ENCODE measurements around the gene CMTM4. TPM values are rescaled to one million over a fixed set of nuclear protein-coding genes. Genes with fewer than 3 reads are reported as not detected.

CMTM4 gene
- polyA plus RNA-seq, 1 donor (not counting 4 experiments of a cell fraction or from before 2014, with no cell fraction given) = 23.1 TPM

DNA sequence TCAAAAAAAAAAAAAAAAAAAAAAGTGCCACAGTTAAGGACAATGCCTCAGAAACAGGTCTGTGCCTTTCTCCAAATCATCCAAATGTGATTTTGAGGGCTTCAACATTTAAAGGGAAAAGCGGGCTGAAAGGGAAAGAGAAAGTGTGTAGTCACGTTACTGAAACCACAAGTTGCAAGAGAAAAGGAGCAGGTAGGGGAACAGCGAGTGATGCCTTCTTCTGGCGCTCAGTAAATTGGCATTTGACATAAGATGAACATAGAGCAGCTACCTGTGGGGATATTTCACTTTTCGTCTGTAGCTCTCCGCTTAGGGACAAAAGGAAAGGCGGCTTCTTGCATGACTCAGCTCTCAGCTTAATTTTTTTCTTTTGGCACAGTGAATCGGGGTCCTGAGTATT is 106.2 kb downstream of the CMTM4 start:
- FAIRE-seq = no peak

DNA sequence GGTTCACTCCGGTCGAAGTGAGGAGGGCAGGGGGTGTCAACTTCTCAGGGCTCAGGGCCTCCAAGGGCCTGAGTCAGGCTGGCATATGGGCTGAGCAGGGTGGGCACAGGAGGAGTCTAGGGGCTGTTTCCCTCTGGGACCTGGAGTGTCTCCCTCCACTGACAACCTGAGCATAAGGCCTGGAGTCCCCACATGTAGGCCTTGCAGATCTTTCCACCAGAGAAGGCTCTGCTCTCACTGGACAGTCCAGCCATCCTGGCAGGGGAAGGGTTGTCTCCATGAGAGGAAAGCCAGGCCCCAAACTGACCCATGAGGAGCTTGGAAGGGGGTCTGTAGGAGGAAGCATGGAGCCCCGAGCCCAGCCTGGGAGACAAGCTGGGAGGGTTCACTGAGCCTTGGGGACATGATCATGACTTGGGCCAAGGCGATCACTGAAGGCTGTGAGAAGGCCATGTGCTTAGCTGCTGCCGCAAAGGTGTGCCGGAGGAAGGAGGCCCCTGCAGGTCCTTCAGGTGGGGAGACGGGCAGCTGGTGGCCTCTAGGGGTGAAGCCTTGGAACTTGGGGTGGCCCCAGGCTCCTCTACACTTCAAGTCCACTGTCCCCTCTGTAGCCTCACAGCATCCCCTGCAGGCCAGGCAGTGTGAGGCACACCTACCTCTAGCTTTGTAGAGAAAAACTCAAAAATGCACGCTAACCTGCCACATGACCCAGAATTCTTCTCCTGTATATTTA is 107.4 kb downstream of the CMTM4 start:
- dilution Hi-C loops (cut with MboI; ENCODE audit: extremely low pct_ligation_motif_present, low sequenced_read_pairs) = no loop called here
- no peak for TF ChIP-seq EZH2 (IDR thresholded peaks at IDR 0.05; ENCODE audit: low read length)
- TF ChIP-seq, protein P1, sequence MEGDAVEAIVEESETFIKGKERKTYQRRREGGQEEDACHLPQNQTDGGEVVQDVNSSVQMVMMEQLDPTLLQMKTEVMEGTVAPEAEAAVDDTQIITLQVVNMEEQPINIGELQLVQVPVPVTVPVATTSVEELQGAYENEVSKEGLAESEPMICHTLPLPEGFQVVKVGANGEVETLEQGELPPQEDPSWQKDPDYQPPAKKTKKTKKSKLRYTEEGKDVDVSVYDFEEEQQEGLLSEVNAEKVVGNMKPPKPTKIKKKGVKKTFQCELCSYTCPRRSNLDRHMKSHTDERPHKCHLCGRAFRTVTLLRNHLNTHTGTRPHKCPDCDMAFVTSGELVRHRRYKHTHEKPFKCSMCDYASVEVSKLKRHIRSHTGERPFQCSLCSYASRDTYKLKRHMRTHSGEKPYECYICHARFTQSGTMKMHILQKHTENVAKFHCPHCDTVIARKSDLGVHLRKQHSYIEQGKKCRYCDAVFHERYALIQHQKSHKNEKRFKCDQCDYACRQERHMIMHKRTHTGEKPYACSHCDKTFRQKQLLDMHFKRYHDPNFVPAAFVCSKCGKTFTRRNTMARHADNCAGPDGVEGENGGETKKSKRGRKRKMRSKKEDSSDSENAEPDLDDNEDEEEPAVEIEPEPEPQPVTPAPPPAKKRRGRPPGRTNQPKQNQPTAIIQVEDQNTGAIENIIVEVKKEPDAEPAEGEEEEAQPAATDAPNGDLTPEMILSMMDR (optimal IDR thresholded peaks at IDR 0.05 in 1 of 3, IDR thresholded peaks at IDR 0.05 in 1 of 3, conservative IDR thresholded peaks at IDR 0.05 in 1 of 3; ENCODE audit: extremely low read depth in 1 of 3, insufficient read depth in 2 of 3, low read length in 3 of 3) = peak; percentile 55 to 74 (median 67)
- FAIRE-seq = no peak

More for the DNA sequence above, 106.2 kb downstream of the CMTM4 start:
- Histone ChIP-seq H3K27me3 (ENCODE audit: control insufficient read depth, extremely low read depth, insufficient read depth, low read length) (no peaks in the 10 kb centered on the region), H3K9ac (ENCODE audit: control insufficient read depth, extremely low read depth, insufficient read depth, low read length) (no peak overlapping the region), H4K20me1 (ENCODE audit: control insufficient read depth, extremely low read depth, insufficient read depth, low read length) (no peaks in the 10 kb centered on the region), H3K9me1 (ENCODE audit: control insufficient read depth, extremely low read depth, insufficient read depth, low read length) (no peaks in the 10 kb centered on the region), H3K4me2 (ENCODE audit: control insufficient read depth, extremely low read depth, insufficient read depth, low read depth, low read length) (no peak overlapping the region), H2AFZ (ENCODE audit: control insufficient read depth, low read length) (no peak overlapping the region), H3K4me3 (ENCODE audit: control insufficient read depth in 2 of 3, extremely low read depth in 1 of 3, insufficient read depth in 2 of 3, low read depth in 1 of 3, low read length in 3 of 3) (no peak overlapping the region), H3K36me3 (ENCODE audit: control insufficient read depth in 2 of 2, extremely low read depth in 1 of 2, insufficient read depth in 2 of 2, low read length in 2 of 2) (no peaks in the 10 kb centered on the region), H3K4me1 (ENCODE audit: control insufficient read depth, extremely low read depth, insufficient read depth, low read length) (no peaks in the 10 kb centered on the region), H3K27ac (ENCODE audit: control insufficient read depth, insufficient read depth, low read length) (no peak overlapping the region), H3K9me3 (ENCODE audit: control insufficient read depth, low read depth, low read length) (no peaks in the 10 kb centered on the region), H3K79me2 (ENCODE audit: control insufficient read depth, insufficient read depth, low read length) (no peaks in the 10 kb centered on the region)
- TF ChIP-seq, protein P1 (optimal IDR thresholded peaks at IDR 0.05 in 1 of 3, IDR thresholded peaks at IDR 0.05 in 1 of 3, conservative IDR thresholded peaks at IDR 0.05 in 1 of 3; ENCODE audit: extremely low read depth in 1 of 3, insufficient read depth in 2 of 3, low read length in 3 of 3) = no peak
- no peak for TF ChIP-seq EZH2 (IDR thresholded peaks at IDR 0.05; ENCODE audit: low read length)
- dilution Hi-C loops (cut with MboI; ENCODE audit: extremely low pct_ligation_motif_present, low sequenced_read_pairs) = no loop called here
- DNase-seq (ENCODE audit: low read depth, low spot score) = no peak

More for the DNA sequence above, 107.4 kb downstream of the CMTM4 start:
- Histone ChIP-seq H3K4me3 (ENCODE audit: control insufficient read depth in 2 of 3, extremely low read depth in 1 of 3, insufficient read depth in 2 of 3, low read depth in 1 of 3, low read length in 3 of 3) (no peak overlapping the region), H3K27me3 (ENCODE audit: control insufficient read depth, extremely low read depth, insufficient read depth, low read length) (no peaks in the 10 kb centered on the region), H3K9ac (ENCODE audit: control insufficient read depth, extremely low read depth, insufficient read depth, low read length) (no peak overlapping the region), H3K36me3 (ENCODE audit: control insufficient read depth in 2 of 2, extremely low read depth in 1 of 2, insufficient read depth in 2 of 2, low read length in 2 of 2) (no peaks in the 10 kb centered on the region), H3K4me1 (ENCODE audit: control insufficient read depth, extremely low read depth, insufficient read depth, low read length) (no peaks in the 10 kb centered on the region), H3K4me2 (ENCODE audit: control insufficient read depth, extremely low read depth, insufficient read depth, low read depth, low read length) (no peak overlapping the region), H3K9me3 (ENCODE audit: control insufficient read depth, low read depth, low read length) (no peaks in the 10 kb centered on the region), H3K9me1 (ENCODE audit: control insufficient read depth, extremely low read depth, insufficient read depth, low read length) (no peaks in the 10 kb centered on the region), H4K20me1 (ENCODE audit: control insufficient read depth, extremely low read depth, insufficient read depth, low read length) (no peaks in the 10 kb centered on the region), H2AFZ (ENCODE audit: control insufficient read depth, low read length) (no peak overlapping the region), H3K79me2 (ENCODE audit: control insufficient read depth, insufficient read depth, low read length) (no peaks in the 10 kb centered on the region), H3K27ac (ENCODE audit: control insufficient read depth, insufficient read depth, low read length) (no peak overlapping the region)
- no peak for DNase-seq (ENCODE audit: low read depth, low spot score)
